ENCODE measurements around the gene RPS19BP1. TPM values are rescaled to one million over a fixed set of nuclear protein-coding genes. Genes with fewer than 3 reads are reported as not detected.

RPS19BP1 gene
- polyA plus RNA-seq, 2 of the 4 experiments (the other 2 are of a cell fraction): 51.1 to 74.0 TPM

GRCh38 chr22:39528681-39529486 is 3.7 kb downstream of the RPS19BP1 start (continued):
- TF ChIP-seq SMC3 (IDR thresholded peaks at IDR 0.05): peak; percentile 69

- no peak overlapping the region for H3K4me3 ChIP-seq
- peaks cover 30% of the 10 kb centered on the region for H3K4me1 ChIP-seq
- 79% methylated on average over 9 of the region's 12 CpGs for WGBS (ENCODE audit: missing lambda C conversion rate)
- H3K9me3 ChIP-seq: no peaks in the 10 kb centered on the region
- ATAC-seq (no peak), FAIRE-seq (no peak), DNase-seq (ENCODE audit: low read depth in 1 of 2, low spot score in 1 of 2) (no peak)
- no peak overlapping the region for H3K4me2 ChIP-seq
- TF ChIP-seq ZNF302 (CRISPR knock-in tag; IDR thresholded peaks at IDR 0.05) (no peak), REST (IDR thresholded peaks at IDR 0.05) (no peak), CEBPB (IDR thresholded peaks at IDR 0.05) (no peak), TP53 (CRISPR knock-in tag; IDR thresholded peaks at IDR 0.05) (no peak), MAX (IDR thresholded peaks at IDR 0.05) (no peak), JUN (IDR thresholded peaks at IDR 0.05) (no peak), EHF (CRISPR knock-in tag; IDR thresholded peaks at IDR 0.05) (no peak), FOSL2 (IDR thresholded peaks at IDR 0.05) (no peak), FOSL2 (CRISPR knock-in tag; IDR thresholded peaks at IDR 0.05) (no peak), TFCP2L1 (CRISPR knock-in tag; IDR thresholded peaks at IDR 0.05) (no peak), ESRRA (IDR thresholded peaks at IDR 0.05; ENCODE audit: borderline replicate concordance, low read length) (no peak), ATOH8 (CRISPR knock-in tag; IDR thresholded peaks at IDR 0.05; ENCODE audit: low read depth) (no peak), NPAS2 (CRISPR knock-in tag; IDR thresholded peaks at IDR 0.05; ENCODE audit: borderline replicate concordance) (no peak), PHF8 (IDR thresholded peaks at IDR 0.05; ENCODE audit: borderline replicate concordance, low read depth) (no peak), BHLHE40 (IDR thresholded peaks at IDR 0.05; ENCODE audit: low read depth, low read length) (no peak), CBX2 (IDR thresholded peaks at IDR 0.05; ENCODE audit: borderline replicate concordance, low read depth) (no peak), SMC3 (IDR thresholded peaks at IDR 0.05) (no peak), RFX5 (IDR thresholded peaks at IDR 0.05) (no peak), RAD21 (conservative IDR thresholded peaks at IDR 0.05 in 1 of 2, IDR thresholded peaks at IDR 0.05 in 1 of 2) (no peak)
- CTCF ChIA-PET: interaction anchor here (0.9 to 37.2 kb wide), 16 partner anchors 12 to 658 kb away, joined by 3 to 899 read pairs (median 4); a partner anchor contains a TSS
- no peak overlapping the region for H3K27ac ChIP-seq
- POLR2A ChIA-PET: interaction anchor here (0.9 to 3.6 kb wide), 3 partner anchors 7 to 516 kb away, joined by 3 to 34 read pairs (median 8); partner anchors contain the start of gene ATF4
Observed at GRCh38 chr22:39528080-39528661, 4.4 kb downstream of the RPS19BP1 start.
